GM18508 (cell line): ENCODE measurements around the gene RAB17.

ENCODE experiments used
- ATAC-seq: cut with Tn5 transposase; IDR thresholded peaks from one replicate; pipeline ENCODE4 v1.9.1; 2021; ENCODE audit warnings: moderate number of reproducible peaks; ENCODE audit not compliant: insufficient read depth, unreplicated experiment

Gene RAB17

GRCh38 chr2:237565974-237566373, 24.6 kb downstream of the RAB17 start:
- ATAC-seq: no peak

- ATAC-seq: no peak
Measured at GRCh38 chr2:237564526-237565131, 25.9 kb downstream of the RAB17 start.

DNA sequence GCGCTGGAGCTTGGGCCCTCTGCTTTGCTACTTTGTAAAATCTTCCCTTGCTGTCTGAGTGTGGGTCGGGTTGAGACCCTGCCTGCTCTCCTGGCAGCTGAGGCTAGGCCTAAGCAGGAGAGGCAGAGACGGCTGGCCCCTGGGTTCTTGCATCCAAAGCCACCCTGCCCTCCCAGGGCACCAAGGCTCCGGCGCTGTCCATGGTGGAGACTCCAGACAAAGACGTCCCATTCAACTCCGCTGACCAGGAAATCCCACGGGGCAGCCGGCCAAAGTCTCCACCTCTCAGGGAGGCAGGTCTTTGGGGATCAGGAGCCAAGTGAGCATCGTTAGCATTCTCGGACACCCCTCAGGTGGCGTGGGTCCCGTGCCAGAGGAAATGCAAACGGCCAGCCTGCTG, 26.7 kb downstream of the RAB17 start:
- no peak for ATAC-seq

- ATAC-seq: no peak
Measured at GRCh38 chr2:237561221-237561620, 29.3 kb downstream of the RAB17 start.

GRCh38 chr2:237558961-237559641, 31.4 kb downstream of the RAB17 start:
- ATAC-seq: no peak

DNA sequence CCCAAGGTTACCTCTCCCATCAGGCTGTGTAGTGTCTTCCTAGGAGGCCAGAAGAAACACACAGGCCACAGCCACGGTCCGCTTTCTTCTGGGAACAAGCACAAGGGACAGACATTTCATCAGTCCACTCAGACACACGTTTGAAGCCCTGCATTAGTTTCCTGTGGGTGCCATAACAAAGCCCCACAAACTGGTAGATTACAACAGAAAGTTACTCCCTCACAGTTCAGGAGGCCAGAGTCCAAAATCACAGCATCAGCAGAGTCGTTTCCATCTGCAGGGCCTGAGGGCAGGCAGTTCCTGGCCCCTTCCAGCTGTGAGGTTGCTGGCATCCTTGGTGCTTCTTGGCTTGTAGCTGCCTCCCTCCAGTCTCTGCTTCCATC, 32.9 kb downstream of the RAB17 start:
- no peak for ATAC-seq

GRCh38 chr2:237556773-237557632, 33.5 kb downstream of the RAB17 start:
- peak; percentile 74 for ATAC-seq

DNA sequence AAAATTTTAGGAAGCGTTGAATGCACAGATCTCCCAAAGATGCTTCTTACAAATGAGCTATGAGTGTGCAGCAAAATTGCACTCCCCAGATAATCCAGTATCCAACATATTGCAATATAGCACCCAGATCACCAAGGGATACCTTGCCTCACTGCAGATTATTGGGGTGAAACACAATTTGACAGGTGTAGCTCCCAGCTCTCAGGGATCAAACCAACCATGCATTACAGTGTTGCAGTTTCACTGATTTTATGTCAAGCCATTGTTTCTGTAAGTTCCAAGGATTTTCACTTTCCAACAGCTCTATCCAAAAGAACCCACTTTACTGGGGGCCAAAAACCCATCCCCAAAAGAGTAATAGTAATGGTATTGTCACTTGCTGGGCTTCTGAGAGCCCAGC, 35.0 kb downstream of the RAB17 start:
- no peak for ATAC-seq

GRCh38 chr2:237553948-237554347, 36.6 kb downstream of the RAB17 start:
- no peak for ATAC-seq

DNA sequence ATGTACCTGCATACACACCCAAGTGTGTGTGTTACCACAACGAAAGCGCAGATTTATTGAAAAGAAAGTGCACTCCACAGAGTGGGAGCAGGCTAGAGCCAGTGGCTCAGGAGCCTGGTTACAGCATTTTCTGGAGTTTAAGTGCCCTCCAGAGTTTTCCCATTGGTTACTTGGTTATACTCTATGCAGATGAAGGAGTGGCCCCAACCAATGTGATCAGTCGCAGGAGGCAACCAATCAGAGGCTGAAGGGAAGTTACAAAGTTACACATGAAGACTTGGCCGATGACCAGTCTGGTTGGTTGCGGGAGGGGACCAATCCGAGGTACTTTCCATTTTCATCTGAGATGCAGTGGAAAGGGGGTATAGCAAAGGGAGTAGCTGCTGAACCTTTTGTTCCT, 37.6 kb downstream of the RAB17 start:
- no peak for ATAC-seq

DNA sequence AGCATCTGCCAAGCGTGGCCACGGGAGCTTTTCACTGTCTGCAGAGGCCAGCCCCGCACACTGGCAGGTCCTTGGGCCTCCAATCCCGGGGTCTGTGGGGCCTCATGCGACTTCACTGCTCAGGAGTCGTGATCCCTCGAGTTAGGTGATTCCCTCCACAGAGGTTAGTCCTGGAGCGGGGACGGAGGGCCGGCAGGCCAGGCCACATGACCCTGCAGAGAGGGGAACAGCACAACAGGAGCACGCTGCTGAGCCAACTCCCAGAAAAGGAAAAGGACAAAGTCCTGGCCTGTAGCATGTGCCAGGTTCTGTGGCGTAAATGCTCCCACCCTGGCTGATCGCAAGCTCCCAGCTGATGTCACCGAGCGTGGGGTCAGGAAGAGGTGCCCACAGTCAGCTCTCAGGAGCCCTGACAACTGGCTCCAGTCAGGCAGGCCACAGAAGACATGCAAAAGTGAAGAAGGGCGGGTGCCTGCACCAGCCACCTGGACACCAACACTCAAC, 39.4 kb downstream of the RAB17 start:
- ATAC-seq: no peak

DNA sequence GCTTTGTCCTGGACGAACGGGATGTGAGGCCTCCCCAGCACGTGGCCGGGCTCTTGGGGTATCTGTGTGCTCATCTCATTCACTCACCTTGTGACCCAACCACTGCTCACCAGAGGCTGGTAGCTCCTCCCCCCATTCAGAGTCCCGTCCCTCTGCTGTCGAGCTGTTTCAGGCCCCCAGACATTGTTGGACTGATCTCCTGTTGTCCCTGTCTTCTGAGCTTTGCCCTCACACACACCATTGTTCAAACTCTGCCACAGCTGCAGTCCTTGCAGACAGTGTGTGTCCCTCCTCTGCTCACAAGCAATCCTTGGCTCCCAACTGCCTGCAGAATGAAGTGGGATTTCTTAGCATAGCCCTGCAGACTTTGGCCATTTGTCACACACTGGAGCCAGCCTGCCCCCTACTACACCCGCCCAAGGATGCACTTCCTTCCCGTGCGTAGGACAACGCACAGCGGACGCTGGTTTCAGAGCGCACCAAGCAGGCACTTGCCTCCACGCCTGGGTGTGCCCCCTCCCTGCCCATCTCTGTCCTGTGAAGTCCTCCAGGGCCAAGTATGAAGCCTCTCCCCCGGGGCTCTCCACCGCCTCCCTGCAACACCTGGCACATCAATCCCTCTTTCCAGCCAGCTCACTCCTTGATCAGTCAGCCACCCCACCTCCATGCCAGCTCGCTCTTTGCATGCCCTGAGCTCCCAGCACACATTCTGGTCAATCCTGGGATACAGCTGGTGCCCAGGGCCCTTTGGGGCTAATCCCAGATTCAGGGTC, 40.7 kb downstream of the RAB17 start:
- ATAC-seq: no peak

DNA sequence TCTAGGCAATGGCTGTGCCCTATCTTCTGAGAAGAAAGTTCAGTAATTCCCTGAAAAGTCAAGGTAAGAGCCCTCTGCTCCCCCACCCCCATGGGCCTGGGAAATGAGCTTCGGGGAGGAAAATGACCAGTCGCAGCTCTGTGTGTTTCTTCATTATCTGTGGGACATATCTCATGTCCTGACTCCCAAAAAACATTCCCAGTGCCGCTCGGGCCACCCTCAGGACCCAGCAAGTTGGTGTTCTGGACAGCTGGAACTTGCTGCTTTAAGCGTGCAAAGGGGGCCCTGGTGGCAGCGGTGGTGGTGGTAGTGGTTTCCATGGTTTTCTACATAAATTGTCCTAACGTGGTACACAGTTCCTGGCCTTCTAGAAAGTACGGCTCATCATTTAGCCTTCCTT, 41.3 kb downstream of the RAB17 start:
- ATAC-seq: no peak

DNA sequence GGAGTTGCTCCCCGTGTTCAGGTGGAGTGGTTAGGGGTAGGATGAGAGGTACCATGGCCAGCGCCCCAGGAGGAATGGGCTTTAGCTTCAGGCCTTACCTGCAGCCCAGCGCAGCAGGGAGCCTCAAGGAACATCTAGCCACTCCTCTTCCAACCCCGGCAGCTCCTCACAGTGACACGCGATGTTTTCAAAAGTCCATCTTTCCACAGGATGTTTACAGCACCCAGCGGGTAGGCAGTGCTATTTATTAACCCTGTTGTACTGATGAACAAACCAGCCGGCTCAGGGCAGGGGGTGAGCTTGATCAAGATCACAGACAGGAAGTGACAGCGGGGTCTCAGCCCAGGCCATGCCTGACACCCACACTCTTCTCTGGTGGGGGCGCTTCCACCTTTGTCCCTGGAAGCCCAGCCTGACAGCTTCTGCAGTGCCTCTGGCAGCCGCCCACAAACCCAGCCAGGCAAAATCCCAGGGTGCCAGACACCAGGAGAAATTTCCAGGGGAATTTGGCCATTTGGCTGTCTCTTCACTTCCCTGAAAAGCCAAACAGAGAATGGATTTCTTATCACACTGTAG, 42.6 kb downstream of the RAB17 start:
- ATAC-seq: no peak

- ATAC-seq: no peak
Measured at GRCh38 chr2:237546876-237547395, 43.6 kb downstream of the RAB17 start.

DNA sequence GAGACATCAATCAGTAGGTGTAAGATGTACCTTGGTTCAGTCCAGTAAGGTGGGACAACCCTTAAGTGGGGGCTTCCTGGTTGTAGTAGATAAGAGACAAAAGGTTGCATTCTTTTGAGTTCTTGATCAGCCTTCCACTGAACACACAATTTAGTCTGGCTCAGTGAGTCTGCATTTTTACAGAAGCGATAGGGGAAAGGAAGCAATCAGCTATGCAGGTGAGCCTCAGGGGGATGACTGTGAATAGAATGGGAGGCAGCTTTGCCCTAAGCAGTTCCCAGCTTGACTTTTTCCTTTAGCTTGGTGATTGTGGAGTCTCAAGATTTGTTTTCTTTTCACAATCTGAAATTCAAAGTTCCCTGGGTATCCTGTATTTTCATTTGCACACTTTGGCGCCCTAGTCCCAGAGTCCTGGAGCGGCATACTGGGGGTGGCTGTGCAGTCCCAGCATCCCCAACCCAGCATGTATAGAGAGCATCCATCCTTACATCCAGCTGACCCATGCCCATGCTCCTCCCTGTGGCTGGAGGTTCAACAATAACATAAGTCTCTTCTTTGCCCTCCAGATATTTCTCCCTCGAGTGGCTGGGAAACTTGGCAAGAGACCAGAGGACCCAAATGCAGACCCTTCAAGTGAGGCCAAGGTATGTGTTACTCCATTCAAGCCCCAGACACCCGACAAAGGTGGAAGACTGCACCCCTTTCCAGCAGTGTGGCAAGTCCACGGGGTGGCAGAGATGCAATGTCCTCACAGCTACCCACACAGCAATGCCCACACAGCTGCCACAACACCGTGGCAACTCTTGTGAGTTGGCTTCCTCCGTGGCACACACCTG, 44.3 kb downstream of the RAB17 start:
- no peak for ATAC-seq

DNA sequence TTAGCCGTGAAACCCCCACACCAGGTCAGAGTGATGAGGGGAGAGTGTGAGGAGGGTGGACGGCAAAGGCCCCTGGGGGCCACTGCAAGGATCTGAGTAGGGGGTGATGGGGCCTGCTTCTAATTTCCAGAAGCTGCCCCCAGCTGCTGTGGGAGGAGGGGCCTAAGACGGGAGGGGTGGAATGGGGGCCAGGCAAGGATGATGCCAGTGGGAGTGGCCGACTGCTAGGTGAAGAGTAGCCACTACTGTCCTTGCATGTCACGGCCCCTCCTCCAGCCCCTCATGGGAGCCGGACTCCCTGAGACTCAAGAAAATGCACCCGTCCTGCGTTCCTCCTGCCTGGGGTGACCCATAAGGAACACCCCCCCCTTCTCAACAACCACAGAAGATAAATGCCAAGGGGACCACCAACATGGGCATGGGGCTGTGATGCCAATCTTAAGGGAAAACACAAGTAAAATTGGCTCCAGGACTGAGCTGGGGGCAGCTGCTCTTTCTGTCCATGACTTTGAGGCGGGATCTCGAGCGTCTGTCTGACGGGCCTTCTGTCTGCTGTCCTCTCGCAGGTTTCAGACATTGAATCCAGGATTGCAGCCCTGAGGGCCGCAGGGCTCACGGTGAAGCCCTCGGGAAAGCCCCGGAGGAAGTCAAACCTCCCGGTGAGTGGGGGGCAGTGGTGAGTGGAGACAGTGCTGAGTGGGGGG, 48.4 kb downstream of the RAB17 start:
- ATAC-seq: no peak

DNA sequence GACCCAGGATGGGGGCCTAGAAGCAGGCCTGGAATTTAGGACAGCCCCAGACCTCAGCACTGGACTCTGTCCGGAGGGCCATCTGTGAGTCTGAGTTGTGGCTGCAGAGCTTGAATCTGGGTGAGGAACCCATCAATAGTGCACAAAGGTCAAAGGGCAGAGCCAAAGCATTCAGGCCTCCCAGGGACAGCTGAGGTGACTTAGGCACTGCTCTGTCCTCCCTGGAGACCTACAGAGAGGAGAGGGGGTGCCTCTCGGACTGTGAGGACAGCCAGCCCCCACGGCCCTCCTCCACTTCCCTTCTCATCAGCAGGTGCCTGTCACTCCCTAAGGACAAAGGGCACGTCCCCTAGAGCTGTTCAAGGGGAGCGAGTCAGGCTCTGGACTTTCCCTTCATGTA, 49.3 kb downstream of the RAB17 start:
- no peak for ATAC-seq
